HL-60 (cell line): ENCODE results near the gene MPRIP.

ENCODE experiments used
- DNase-seq, 2 experiments: peaks; one replicate each; pipeline ENCODE4 v3.0.0-alpha.2; 2010 to 2020; ENCODE audit warnings: low read depth in 1 of 2, low spot score in 1 of 2
- H3K27ac ChIP-seq: fragments of 250-450 bp; sonication (Bioruptor Pico); replicated peaks from 2 replicates; pipeline ENCODE4 v1.5.1; 2020; ENCODE audit warnings: mild to moderate bottlenecking, moderate library complexity
- H3K27me3 ChIP-seq: fragments of 250-450 bp; sonication (Bioruptor Pico); 2 replicates; pipeline ENCODE4 v1.5.1; 2021; ENCODE audit warnings: mild to moderate bottlenecking, moderate library complexity; ENCODE audit not compliant: insufficient read depth, poor library complexity, severe bottlenecking
- H3K4me3 ChIP-seq: replicated peaks from 2 replicates; pipeline ENCODE4 v1.5.1; 2011; ENCODE audit warnings: mild to moderate bottlenecking, control low read depth, low read length; ENCODE audit not compliant: insufficient read depth
- GABPA ChIP-seq: IDR thresholded peaks from 2 replicates; pipeline ENCODE4 v1.6.1; 2012; ENCODE audit warnings: low read depth
- POLR2AphosphoS5 ChIP-seq: IDR thresholded peaks from 2 replicates; pipeline ENCODE4 v1.6.1; 2012; ENCODE audit warnings: low read depth
- SPI1 ChIP-seq: IDR thresholded peaks from 2 replicates; pipeline ENCODE4 v1.6.1; 2012; ENCODE audit warnings: low read depth, mild to moderate bottlenecking, borderline replicate concordance
- TF ChIP-seq, protein P1 (sequence below): IDR thresholded peaks from 2 replicates; pipeline ENCODE4 v1.6.1; 2012; ENCODE audit warnings: low read depth; ENCODE audit not compliant: insufficient replicate concordance
- TF ChIP-seq, protein P2 (sequence below): IDR thresholded peaks from one replicate; pipeline ENCODE4 v1.5.1; 2011; ENCODE audit warnings: low read length, control low read depth, inconsistent platforms; ENCODE audit not compliant: insufficient read depth

MPRIP gene

DNA sequence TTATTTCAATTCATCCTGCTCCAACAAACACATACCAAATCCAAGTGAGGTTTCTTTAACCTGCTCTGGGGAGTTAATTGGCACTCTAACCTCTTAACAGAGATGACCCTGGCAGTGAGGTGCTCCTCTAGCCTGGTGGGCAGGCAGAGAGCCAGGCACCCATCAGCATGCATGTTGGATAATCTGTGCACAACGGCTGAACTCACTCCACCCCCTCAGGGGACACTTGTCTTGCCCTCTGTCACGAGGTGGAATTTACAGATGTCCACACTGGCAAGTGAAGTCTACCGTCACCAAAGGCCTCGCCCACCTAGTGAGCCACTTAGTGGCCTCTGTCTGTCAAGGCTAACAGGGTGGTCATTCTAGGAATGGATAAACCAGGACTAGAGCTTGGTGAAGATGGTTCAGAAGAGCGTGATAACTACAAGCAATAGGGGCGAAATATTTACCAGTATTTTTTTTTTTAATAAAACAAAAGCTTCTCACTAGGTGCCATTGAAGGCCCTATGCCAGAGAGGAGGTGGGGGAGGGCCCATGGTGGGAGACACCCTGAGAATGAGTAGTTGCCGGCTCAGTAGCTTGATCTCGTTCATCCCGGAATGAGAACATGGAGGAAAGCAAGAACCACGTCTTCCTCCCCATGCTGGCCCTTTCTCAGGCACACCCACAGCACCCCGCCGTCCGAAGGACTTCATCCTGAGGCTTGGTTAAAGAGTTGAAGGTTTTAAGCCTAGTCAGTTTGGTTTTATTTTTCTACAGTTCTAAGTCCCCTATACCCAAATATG, 138.7 kb downstream of the MPRIP start:
- Histone ChIP-seq H3K27me3 (no peaks in the 10 kb centered on the region), H3K4me3 (no peak overlapping the region), H3K27ac (no peak overlapping the region)
- TF ChIP-seq, protein P1, sequence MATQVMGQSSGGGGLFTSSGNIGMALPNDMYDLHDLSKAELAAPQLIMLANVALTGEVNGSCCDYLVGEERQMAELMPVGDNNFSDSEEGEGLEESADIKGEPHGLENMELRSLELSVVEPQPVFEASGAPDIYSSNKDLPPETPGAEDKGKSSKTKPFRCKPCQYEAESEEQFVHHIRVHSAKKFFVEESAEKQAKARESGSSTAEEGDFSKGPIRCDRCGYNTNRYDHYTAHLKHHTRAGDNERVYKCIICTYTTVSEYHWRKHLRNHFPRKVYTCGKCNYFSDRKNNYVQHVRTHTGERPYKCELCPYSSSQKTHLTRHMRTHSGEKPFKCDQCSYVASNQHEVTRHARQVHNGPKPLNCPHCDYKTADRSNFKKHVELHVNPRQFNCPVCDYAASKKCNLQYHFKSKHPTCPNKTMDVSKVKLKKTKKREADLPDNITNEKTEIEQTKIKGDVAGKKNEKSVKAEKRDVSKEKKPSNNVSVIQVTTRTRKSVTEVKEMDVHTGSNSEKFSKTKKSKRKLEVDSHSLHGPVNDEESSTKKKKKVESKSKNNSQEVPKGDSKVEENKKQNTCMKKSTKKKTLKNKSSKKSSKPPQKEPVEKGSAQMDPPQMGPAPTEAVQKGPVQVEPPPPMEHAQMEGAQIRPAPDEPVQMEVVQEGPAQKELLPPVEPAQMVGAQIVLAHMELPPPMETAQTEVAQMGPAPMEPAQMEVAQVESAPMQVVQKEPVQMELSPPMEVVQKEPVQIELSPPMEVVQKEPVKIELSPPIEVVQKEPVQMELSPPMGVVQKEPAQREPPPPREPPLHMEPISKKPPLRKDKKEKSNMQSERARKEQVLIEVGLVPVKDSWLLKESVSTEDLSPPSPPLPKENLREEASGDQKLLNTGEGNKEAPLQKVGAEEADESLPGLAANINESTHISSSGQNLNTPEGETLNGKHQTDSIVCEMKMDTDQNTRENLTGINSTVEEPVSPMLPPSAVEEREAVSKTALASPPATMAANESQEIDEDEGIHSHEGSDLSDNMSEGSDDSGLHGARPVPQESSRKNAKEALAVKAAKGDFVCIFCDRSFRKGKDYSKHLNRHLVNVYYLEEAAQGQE = no peak
- TF ChIP-seq POLR2AphosphoS5 (no peak), GABPA (no peak), SPI1 (no peak)
- TF ChIP-seq, protein P2, sequence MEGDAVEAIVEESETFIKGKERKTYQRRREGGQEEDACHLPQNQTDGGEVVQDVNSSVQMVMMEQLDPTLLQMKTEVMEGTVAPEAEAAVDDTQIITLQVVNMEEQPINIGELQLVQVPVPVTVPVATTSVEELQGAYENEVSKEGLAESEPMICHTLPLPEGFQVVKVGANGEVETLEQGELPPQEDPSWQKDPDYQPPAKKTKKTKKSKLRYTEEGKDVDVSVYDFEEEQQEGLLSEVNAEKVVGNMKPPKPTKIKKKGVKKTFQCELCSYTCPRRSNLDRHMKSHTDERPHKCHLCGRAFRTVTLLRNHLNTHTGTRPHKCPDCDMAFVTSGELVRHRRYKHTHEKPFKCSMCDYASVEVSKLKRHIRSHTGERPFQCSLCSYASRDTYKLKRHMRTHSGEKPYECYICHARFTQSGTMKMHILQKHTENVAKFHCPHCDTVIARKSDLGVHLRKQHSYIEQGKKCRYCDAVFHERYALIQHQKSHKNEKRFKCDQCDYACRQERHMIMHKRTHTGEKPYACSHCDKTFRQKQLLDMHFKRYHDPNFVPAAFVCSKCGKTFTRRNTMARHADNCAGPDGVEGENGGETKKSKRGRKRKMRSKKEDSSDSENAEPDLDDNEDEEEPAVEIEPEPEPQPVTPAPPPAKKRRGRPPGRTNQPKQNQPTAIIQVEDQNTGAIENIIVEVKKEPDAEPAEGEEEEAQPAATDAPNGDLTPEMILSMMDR = no peak
- no peak for DNase-seq

DNA sequence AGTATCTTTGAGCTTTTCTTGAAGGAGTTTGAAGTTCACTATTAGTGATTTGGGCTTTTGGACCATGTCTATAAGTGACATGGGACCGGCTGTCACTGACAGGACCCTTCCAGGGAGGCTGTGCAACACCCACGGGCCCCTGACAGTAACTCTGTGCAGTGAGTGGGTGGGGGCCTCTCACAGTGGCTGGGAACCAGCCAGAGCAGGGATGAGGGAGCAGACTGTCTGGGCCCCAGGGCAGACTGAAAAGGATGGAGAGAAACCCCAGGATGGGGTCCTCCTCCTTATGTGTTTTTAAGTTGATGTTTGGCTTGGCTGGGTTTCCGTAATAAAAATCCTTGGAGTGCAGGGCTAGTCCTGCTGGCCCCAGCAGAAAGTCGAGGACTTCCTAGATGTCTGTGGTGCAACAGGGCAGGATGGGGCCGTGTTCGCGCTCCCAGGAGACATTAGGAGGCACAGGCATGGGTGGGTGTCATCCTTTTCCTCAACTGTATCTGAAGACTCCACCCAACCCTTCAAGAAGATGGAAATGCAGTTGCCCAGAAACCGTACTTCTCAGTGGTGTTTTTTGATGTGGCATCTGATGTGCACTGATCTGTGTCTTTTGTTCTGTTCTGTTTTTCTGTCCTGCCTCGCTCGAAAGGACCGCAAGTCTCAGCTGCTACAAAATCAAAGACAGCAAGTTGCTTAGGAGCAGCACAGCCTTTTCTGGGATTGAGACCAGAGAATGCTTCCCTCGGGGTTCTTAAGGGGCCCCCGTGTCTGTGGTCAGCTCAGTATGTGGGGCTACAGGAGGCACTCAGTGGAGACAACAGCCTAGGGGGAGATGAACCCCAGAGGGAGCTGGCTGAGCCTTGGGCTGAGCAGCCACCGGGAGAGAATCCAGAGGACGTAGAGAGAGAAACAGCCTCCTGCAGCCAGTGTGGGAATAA, 139.7 kb downstream of the MPRIP start:
- TF ChIP-seq, protein P1 = no peak
- TF ChIP-seq SPI1 = no peak
- no peak for TF ChIP-seq POLR2AphosphoS5
- no peak for TF ChIP-seq GABPA
- TF ChIP-seq, protein P2 = no peak
- Histone ChIP-seq H3K4me3 (no peak overlapping the region), H3K27me3 (no peaks in the 10 kb centered on the region), H3K27ac (no peak overlapping the region)
- no peak for DNase-seq

DNA sequence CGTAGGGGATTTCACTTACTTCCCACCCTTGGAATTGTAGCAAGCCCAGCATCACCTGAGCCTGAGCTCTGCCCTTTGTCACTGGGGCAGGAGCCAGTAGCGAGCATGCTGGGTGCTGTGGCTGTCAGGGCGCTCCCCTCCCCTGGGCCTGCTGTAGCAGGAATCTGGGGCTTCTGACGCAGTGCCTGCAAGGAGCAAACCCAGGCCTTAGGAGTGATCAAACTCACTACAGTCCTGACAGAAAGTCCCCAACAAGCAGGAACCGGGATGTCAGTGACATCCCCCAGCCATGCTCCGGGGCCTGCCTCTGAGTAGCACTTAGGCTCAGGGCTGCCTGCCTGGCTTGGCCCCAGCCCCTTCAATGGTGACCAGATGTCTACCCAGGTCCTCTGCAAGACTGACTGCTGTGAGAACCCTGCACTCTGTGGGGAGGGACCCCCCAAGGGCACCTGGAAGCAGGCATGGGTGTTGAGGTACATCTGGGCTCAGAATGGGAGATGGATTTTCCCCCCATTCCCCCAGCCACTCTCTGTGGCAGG, 140.4 kb downstream of the MPRIP start:
- DNase-seq = no peak
- TF ChIP-seq SPI1 = no peak
- no peak for TF ChIP-seq GABPA
- H3K27ac ChIP-seq = no peak overlapping the region
- no peak overlapping the region for H3K4me3 ChIP-seq
- no peaks in the 10 kb centered on the region for H3K27me3 ChIP-seq

DNA sequence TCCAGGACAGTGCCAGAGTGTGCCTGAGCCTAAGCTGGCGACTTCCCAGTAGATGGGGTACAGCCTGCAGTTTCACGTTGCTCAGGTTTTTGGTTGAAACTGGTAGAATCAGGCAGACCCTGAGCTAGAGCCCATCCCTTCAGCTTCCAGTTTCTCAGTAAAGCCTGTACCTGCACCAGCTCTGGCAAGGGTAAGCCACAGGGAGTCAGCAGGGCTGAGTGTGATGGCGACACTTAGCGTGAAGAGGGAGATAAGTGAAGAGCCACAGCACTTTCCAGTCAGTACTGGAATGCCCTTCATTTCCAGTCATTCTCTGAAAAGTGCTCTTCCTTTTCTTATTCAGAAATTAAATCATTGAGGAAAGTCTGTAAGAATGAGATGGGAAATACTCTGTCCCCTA, 141.5 kb downstream of the MPRIP start:
- TF ChIP-seq, protein P1 = no peak
- TF ChIP-seq, protein P2 = no peak
- TF ChIP-seq GABPA = no peak
- TF ChIP-seq POLR2AphosphoS5 = no peak
- no peak overlapping the region for H3K27ac ChIP-seq
- no peaks in the 10 kb centered on the region for H3K27me3 ChIP-seq
- no peak for DNase-seq
- no peak overlapping the region for H3K4me3 ChIP-seq
